ENCODE measurements around the gene PDZD8.

GRCh38 chr10:117418121-117418520 lies 42.9 kb upstream of the PDZD8 start:
- TF ChIP-seq GATA2 (IDR thresholded peaks at IDR 0.05; ENCODE audit: low read depth, low read length) (no peak), GATA3 (IDR thresholded peaks at IDR 0.05; ENCODE audit: low read depth, low read length) (no peak)
